GM18907 (cell line): ENCODE measurements around the gene CMKLR1.

ENCODE experiments used
- ATAC-seq: cut with Tn5 transposase; IDR thresholded peaks from one replicate; pipeline ENCODE4 v1.9.1; 2021; ENCODE audit warnings: mild to moderate bottlenecking, moderate library complexity; ENCODE audit not compliant: unreplicated experiment

CMKLR1 gene

GRCh38 chr12:108269224-108269623 is 69.9 kb downstream of the CMKLR1 start:
- ATAC-seq: no peak

GRCh38 chr12:108268397-108268796 is 70.7 kb downstream of the CMKLR1 start:
- ATAC-seq: no peak

GRCh38 chr12:108267450-108267849 is 71.7 kb downstream of the CMKLR1 start:
- ATAC-seq: no peak

GRCh38 chr12:108266131-108266530 is 73.0 kb downstream of the CMKLR1 start:
- no peak for ATAC-seq

- ATAC-seq: no peak
Measured at GRCh38 chr12:108265505-108265904, 73.6 kb downstream of the CMKLR1 start.

- ATAC-seq: no peak
Measured at GRCh38 chr12:108260969-108261368, 78.1 kb downstream of the CMKLR1 start.

GRCh38 chr12:108260039-108260438 is 79.1 kb downstream of the CMKLR1 start:
- no peak for ATAC-seq

- ATAC-seq: no peak
Measured at GRCh38 chr12:108257610-108258106, 81.5 kb downstream of the CMKLR1 start.

GRCh38 chr12:108257004-108257403 is 82.1 kb downstream of the CMKLR1 start:
- no peak for ATAC-seq

- no peak for ATAC-seq
Measured at GRCh38 chr12:108255252-108255602, 83.9 kb downstream of the CMKLR1 start.

GRCh38 chr12:108254517-108255251 is 84.4 kb downstream of the CMKLR1 start:
- ATAC-seq: no peak

GRCh38 chr12:108254030-108254429 is 85.1 kb downstream of the CMKLR1 start:
- ATAC-seq: no peak

GRCh38 chr12:108253540-108253939 is 85.6 kb downstream of the CMKLR1 start:
- no peak for ATAC-seq

GRCh38 chr12:108252523-108252922 is 86.6 kb downstream of the CMKLR1 start:
- ATAC-seq: no peak

GRCh38 chr12:108248011-108248410 is 91.1 kb downstream of the CMKLR1 start:
- no peak for ATAC-seq

- ATAC-seq: no peak
Measured at GRCh38 chr12:108247130-108247529, 92.0 kb downstream of the CMKLR1 start.

- ATAC-seq: no peak
Measured at GRCh38 chr12:108241986-108242703, 97.0 kb downstream of the CMKLR1 start.

GRCh38 chr12:108240928-108241327 is 98.2 kb downstream of the CMKLR1 start:
- no peak for ATAC-seq

GRCh38 chr12:108240027-108240785 is 98.9 kb downstream of the CMKLR1 start:
- no peak for ATAC-seq

GRCh38 chr12:108239378-108239777 is 99.7 kb downstream of the CMKLR1 start:
- ATAC-seq: no peak

- ATAC-seq: no peak
Measured at GRCh38 chr12:108238474-108238873, 100.6 kb downstream of the CMKLR1 start.
